ENCODE results near the gene CABP1.
"Not testable (repeated sequence)": the region's sequence is repeated elsewhere in the genome, so short reads cannot be mapped to it uniquely, and the experiment has no call there.

CABP1 gene

GRCh38 chr12:120639771-120640721 is at the start of gene CABP1:
CABP1 (plus strand) TSS chr12:120640626; CDS start chr12:120640686, 60 bp downstream.
- Mint-ChIP-seq H3K4me3 (peak within 1 kb of the TSS; percentile 63), H3K27me3 (peaks cover 61% of the 10 kb centered on the region), H3K27ac (no peak within 1 kb of the TSS), H3K4me1 (ENCODE audit: low read depth) (peaks cover 7% of the 10 kb centered on the region), H3K9me3 (no peaks in the 10 kb centered on the region), H3K36me3 (ENCODE audit: low read depth) (no peaks in the 10 kb centered on the region)
- intact Hi-C loops (cut with micrococcal nuclease) = no loop called here

GRCh38 chr12:120590741-120591407 is 49.6 kb upstream of the CABP1 start:
- H3K27ac Mint-ChIP-seq = no peak overlapping the region
- no peaks in the 10 kb centered on the region for H3K9me3 Mint-ChIP-seq
- H3K4me1 Mint-ChIP-seq (ENCODE audit: low read depth) = peaks cover 13% of the 10 kb centered on the region

GRCh38 chr12:120592121-120593049 is 48.0 kb upstream of the CABP1 start:
- Mint-ChIP-seq H3K9me3 (no peaks in the 10 kb centered on the region), H3K4me1 (ENCODE audit: low read depth) (peaks cover 13% of the 10 kb centered on the region), H3K27me3 (no peaks in the 10 kb centered on the region), H3K36me3 (ENCODE audit: low read depth) (no peaks in the 10 kb centered on the region), H3K4me3 (no peak overlapping the region), H3K27ac (no peak overlapping the region)
- intact Hi-C loops (cut with micrococcal nuclease) = no loop called here

More at GRCh38 chr12:120590741-120591407, 49.6 kb upstream of the CABP1 start:
- peaks cover 8% of the 10 kb centered on the region for H3K27me3 Mint-ChIP-seq
- intact Hi-C loops (cut with micrococcal nuclease) = no loop called here
- no peaks in the 10 kb centered on the region for H3K36me3 Mint-ChIP-seq (ENCODE audit: low read depth)
- no peak overlapping the region for H3K4me3 Mint-ChIP-seq

- Mint-ChIP-seq H3K4me3 (no peak overlapping the region), H3K9me3 (no peaks in the 10 kb centered on the region), H3K27me3 (peaks cover 5% of the 10 kb centered on the region), H3K36me3 (ENCODE audit: low read depth) (no peaks in the 10 kb centered on the region), H3K4me1 (ENCODE audit: low read depth) (peaks cover 31% of the 10 kb centered on the region), H3K27ac (no peak overlapping the region)
- intact Hi-C loops (cut with micrococcal nuclease) = no loop called here
Observed at GRCh38 chr12:120596901-120597300, 43.5 kb upstream of the CABP1 start.

DNA sequence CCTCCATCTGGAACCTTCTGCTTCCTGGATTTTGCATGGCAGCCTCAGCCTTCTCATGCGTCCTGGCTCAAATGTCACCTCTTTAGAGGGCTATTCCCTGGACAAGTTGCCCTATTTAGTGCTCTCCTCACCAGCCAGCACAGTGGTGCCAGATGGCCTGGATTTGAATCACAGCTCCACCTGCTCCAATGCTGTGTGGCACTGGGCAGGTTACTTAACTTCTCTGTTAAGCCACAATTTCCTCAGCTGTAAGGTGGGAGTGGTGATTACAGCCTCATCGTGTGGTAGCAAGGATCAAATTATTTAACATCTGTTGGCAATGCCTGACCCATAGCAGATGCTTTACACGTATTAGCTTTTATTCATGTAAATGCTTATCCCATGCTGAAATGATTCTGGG is 42.6 kb upstream of the CABP1 start:
- no peak overlapping the region for H3K27ac Mint-ChIP-seq

GRCh38 chr12:120598674-120599463 is 41.6 kb upstream of the CABP1 start:
- Mint-ChIP-seq H3K9me3 (no peaks in the 10 kb centered on the region), H3K27me3 (peaks cover 5% of the 10 kb centered on the region), H3K4me1 (ENCODE audit: low read depth) (peaks cover 35% of the 10 kb centered on the region), H3K36me3 (ENCODE audit: low read depth) (no peaks in the 10 kb centered on the region), H3K4me3 (no peak overlapping the region), H3K27ac (no peak overlapping the region)
- intact Hi-C loops (cut with micrococcal nuclease) = no loop called here

More for the DNA sequence above, 42.6 kb upstream of the CABP1 start:
- Mint-ChIP-seq H3K4me3 (no peak overlapping the region), H3K4me1 (ENCODE audit: low read depth) (peaks cover 35% of the 10 kb centered on the region), H3K27me3 (peaks cover 5% of the 10 kb centered on the region), H3K9me3 (no peaks in the 10 kb centered on the region), H3K36me3 (ENCODE audit: low read depth) (no peaks in the 10 kb centered on the region)
- intact Hi-C loops (cut with micrococcal nuclease) = no loop called here

- H3K4me3 Mint-ChIP-seq = no peak overlapping the region
- peaks cover 35% of the 10 kb centered on the region for H3K4me1 Mint-ChIP-seq (ENCODE audit: low read depth)
- H3K27ac Mint-ChIP-seq = no peak overlapping the region
- no peaks in the 10 kb centered on the region for H3K36me3 Mint-ChIP-seq (ENCODE audit: low read depth)
- H3K27me3 Mint-ChIP-seq = peaks cover 5% of the 10 kb centered on the region
- no peaks in the 10 kb centered on the region for H3K9me3 Mint-ChIP-seq
- intact Hi-C loops (cut with micrococcal nuclease) = no loop called here
Observed at GRCh38 chr12:120599672-120600552, 40.5 kb upstream of the CABP1 start.

GRCh38 chr12:120602416-120602815 is 38.0 kb upstream of the CABP1 start:
- H3K27me3 Mint-ChIP-seq; H3K9me3 Mint-ChIP-seq; H3K4me3 Mint-ChIP-seq; H3K36me3 Mint-ChIP-seq (ENCODE audit: low read depth); intact Hi-C loops (cut with micrococcal nuclease); H3K27ac Mint-ChIP-seq: not testable (repeated sequence)
- peaks cover 35% of the 10 kb centered on the region for H3K4me1 Mint-ChIP-seq (ENCODE audit: low read depth)

DNA sequence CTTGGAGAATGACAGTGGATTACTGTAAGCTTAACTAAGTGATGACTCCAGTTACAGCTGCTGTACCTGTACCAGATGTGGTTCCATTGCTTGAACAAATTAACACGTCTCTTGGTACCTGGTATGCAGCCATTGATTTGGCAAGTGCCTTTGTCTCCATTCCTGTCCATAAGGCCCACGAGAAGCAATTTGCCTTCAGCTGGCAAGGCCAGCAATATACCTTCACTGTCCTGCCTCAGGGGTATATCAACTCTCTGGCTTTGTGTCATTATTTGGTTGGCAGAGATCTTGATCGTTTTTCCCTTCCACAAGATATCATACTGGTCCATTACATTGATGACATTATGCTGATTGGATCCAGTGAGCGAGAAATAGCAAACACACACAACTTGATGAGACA is 29.9 kb upstream of the CABP1 start:
- no peak overlapping the region for H3K27ac Mint-ChIP-seq
- intact Hi-C loops (cut with micrococcal nuclease) = no loop called here
- no peaks in the 10 kb centered on the region for H3K36me3 Mint-ChIP-seq (ENCODE audit: low read depth)
- no peaks in the 10 kb centered on the region for H3K9me3 Mint-ChIP-seq
- H3K27me3 Mint-ChIP-seq = peaks cover 1% of the 10 kb centered on the region
- no peak overlapping the region for H3K4me3 Mint-ChIP-seq
- H3K4me1 Mint-ChIP-seq (ENCODE audit: low read depth) = peaks cover 6% of the 10 kb centered on the region

- peak overlapping the region; percentile 2 for H3K27ac Mint-ChIP-seq
Observed at GRCh38 chr12:120611534-120611933, 28.9 kb upstream of the CABP1 start.

GRCh38 chr12:120614848-120615247 is 25.6 kb upstream of the CABP1 start:
- Mint-ChIP-seq H3K4me3 (no peak overlapping the region), H3K4me1 (ENCODE audit: low read depth) (peaks cover 6% of the 10 kb centered on the region), H3K27ac (no peak overlapping the region), H3K27me3 (peaks cover 18% of the 10 kb centered on the region), H3K9me3 (no peaks in the 10 kb centered on the region), H3K36me3 (ENCODE audit: low read depth) (no peaks in the 10 kb centered on the region)
- intact Hi-C loops (cut with micrococcal nuclease) = no loop called here

More at GRCh38 chr12:120611534-120611933, 28.9 kb upstream of the CABP1 start:
- H3K4me3 Mint-ChIP-seq; H3K9me3 Mint-ChIP-seq; H3K36me3 Mint-ChIP-seq (ENCODE audit: low read depth); intact Hi-C loops (cut with micrococcal nuclease); H3K27me3 Mint-ChIP-seq; H3K4me1 Mint-ChIP-seq (ENCODE audit: low read depth): not testable (repeated sequence)

DNA sequence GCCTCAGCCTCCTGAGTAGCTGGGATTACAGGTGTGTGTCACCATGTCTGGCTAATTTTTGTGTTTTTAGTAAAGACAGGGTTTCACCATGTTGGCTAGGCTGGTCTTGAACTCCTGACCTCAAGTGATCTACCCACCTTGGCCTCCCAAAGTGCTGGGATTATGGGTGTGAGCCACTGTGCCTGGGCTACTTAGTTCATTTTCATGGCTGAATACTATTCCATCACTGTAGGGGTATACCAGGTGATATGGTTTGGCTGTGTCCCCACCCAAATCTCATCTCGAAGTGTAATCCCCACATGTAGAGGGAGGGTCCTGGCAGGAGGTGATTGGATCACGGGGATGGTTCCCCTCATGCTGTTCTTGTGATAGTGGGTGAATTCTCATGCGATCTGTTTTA is 23.2 kb upstream of the CABP1 start:
- H3K4me1 Mint-ChIP-seq (ENCODE audit: low read depth); H3K27ac Mint-ChIP-seq; H3K9me3 Mint-ChIP-seq; H3K36me3 Mint-ChIP-seq (ENCODE audit: low read depth); intact Hi-C loops (cut with micrococcal nuclease); H3K4me3 Mint-ChIP-seq: not testable (repeated sequence)
- H3K27me3 Mint-ChIP-seq = peaks cover 18% of the 10 kb centered on the region

Data from dendritic cell treated with granulocyte-macrophage colony-stimulating factor and Interleukin-4, amounts not matched to agents 40 ng/mL and 50 ng/mL, for 4 days (primary cell).